ENCODE measurements around the gene ATP4B.
A peak's percentile ranks its signal among the peaks of the same experiment; 100 is the strongest.

ATP4B gene

GRCh38 chr13:113648216-113648610, 9.8 kb downstream of the ATP4B start:
- no peak overlapping the region for H3K4me2 ChIP-seq (ENCODE audit: low read length)
- H3K27me3 ChIP-seq (ENCODE audit: insufficient read depth, low read length) = no peaks in the 10 kb centered on the region
- H4K12ac ChIP-seq (ENCODE audit: low read depth, low read length) = no peak overlapping the region
- H3K9ac ChIP-seq (ENCODE audit: low read length) = no peak overlapping the region
- H2BK5ac ChIP-seq (ENCODE audit: low read depth, low read length, poor library complexity) = no peak overlapping the region
- no peak overlapping the region for H3K27ac ChIP-seq (ENCODE audit: low read depth, low read length)
- no peak overlapping the region for H3K18ac ChIP-seq (ENCODE audit: low read length)
- no peak overlapping the region for H3K23ac ChIP-seq (ENCODE audit: low read length)
- no peaks in the 10 kb centered on the region for H3K79me1 ChIP-seq (ENCODE audit: low read length)
- H3K4me1 ChIP-seq (ENCODE audit: control insufficient read depth in 1 of 2, insufficient read depth in 2 of 2, low read length in 2 of 2) = peaks cover 0 to 3% of the 10 kb centered on the region in 2 experiments
- H4K91ac ChIP-seq (ENCODE audit: low read depth, low read length) = no peak overlapping the region
- H2AFZ ChIP-seq (ENCODE audit: insufficient read depth, low read length, poor library complexity) = no peak overlapping the region
- H2BK120ac ChIP-seq (ENCODE audit: insufficient read depth, low read length, poor library complexity) = no peak overlapping the region
- WGBS (ENCODE audit: extremely low coverage, insufficient coverage, insufficient read length) = no CpG with 5 or more reads among the region's 13 CpGs
- H3K14ac ChIP-seq (ENCODE audit: low read length) = no peak overlapping the region
- no peak overlapping the region for H4K8ac ChIP-seq (ENCODE audit: low read depth, low read length)
- DNase-seq = no peak
- no peak overlapping the region for H3K4me3 ChIP-seq (ENCODE audit: low read depth, low read length)
- no peak overlapping the region for H3K4ac ChIP-seq (ENCODE audit: low read depth, low read length)
- H2AK5ac ChIP-seq (ENCODE audit: low read length) = no peak overlapping the region
- H3K36me3 ChIP-seq (ENCODE audit: control insufficient read depth in 1 of 2, insufficient read depth in 2 of 2, low read length in 2 of 2) = peaks cover 3 to 5% of the 10 kb centered on the region in 2 experiments
- H3K9me3 ChIP-seq (ENCODE audit: insufficient read depth, low read depth, low read length) = no peaks in the 10 kb centered on the region
- no peaks in the 10 kb centered on the region for H3K79me2 ChIP-seq (ENCODE audit: control insufficient read depth, insufficient read depth, low read length, poor library complexity)
- no peak overlapping the region for H2BK12ac ChIP-seq (ENCODE audit: low read length)

- Histone ChIP-seq H3K4me1 (ENCODE audit: control insufficient read depth in 1 of 2, insufficient read depth in 2 of 2, low read length in 2 of 2) (peaks cover 0 to 3% of the 10 kb centered on the region in 2 experiments), H3K9me3 (ENCODE audit: insufficient read depth, low read depth, low read length) (no peaks in the 10 kb centered on the region), H4K8ac (ENCODE audit: low read depth, low read length) (no peak overlapping the region), H3K79me1 (ENCODE audit: low read length) (no peaks in the 10 kb centered on the region), H3K18ac (ENCODE audit: low read length) (no peak overlapping the region), H2BK120ac (ENCODE audit: insufficient read depth, low read length, poor library complexity) (no peak overlapping the region), H3K79me2 (ENCODE audit: control insufficient read depth, insufficient read depth, low read length, poor library complexity) (no peaks in the 10 kb centered on the region), H3K36me3 (ENCODE audit: control insufficient read depth in 1 of 2, insufficient read depth in 2 of 2, low read length in 2 of 2) (peaks cover 3 to 5% of the 10 kb centered on the region in 2 experiments), H3K9ac (ENCODE audit: low read length) (no peak overlapping the region), H2BK12ac (ENCODE audit: low read length) (no peak overlapping the region), H2AFZ (ENCODE audit: insufficient read depth, low read length, poor library complexity) (no peak overlapping the region), H3K14ac (ENCODE audit: low read length) (no peak overlapping the region), H4K12ac (ENCODE audit: low read depth, low read length) (no peak overlapping the region), H3K4ac (ENCODE audit: low read depth, low read length) (no peak overlapping the region), H2AK5ac (ENCODE audit: low read length) (no peak overlapping the region), H3K4me3 (ENCODE audit: low read depth, low read length) (no peak overlapping the region), H3K23ac (ENCODE audit: low read length) (no peak overlapping the region), H2BK5ac (ENCODE audit: low read depth, low read length, poor library complexity) (no peak overlapping the region), H4K91ac (ENCODE audit: low read depth, low read length) (no peak overlapping the region), H3K4me2 (ENCODE audit: low read length) (no peak overlapping the region), H3K27ac (ENCODE audit: low read depth, low read length) (no peak overlapping the region), H3K27me3 (ENCODE audit: insufficient read depth, low read length) (no peaks in the 10 kb centered on the region)
- no CpG with 5 or more reads among the region's 42 CpGs for WGBS (ENCODE audit: extremely low coverage, insufficient coverage, insufficient read length)
- peak in 1 of 2 donors; percentile 3 for DNase-seq
Measured at GRCh38 chr13:113647351-113648215, 10.4 kb downstream of the ATP4B start.

- Histone ChIP-seq H3K79me2 (ENCODE audit: control insufficient read depth, insufficient read depth, low read length, poor library complexity) (no peaks in the 10 kb centered on the region), H3K27me3 (ENCODE audit: insufficient read depth, low read length) (no peaks in the 10 kb centered on the region), H4K8ac (ENCODE audit: low read depth, low read length) (no peak overlapping the region), H3K4ac (ENCODE audit: low read depth, low read length) (no peak overlapping the region), H3K4me2 (ENCODE audit: low read length) (no peak overlapping the region), H3K14ac (ENCODE audit: low read length) (no peak overlapping the region), H3K9me3 (ENCODE audit: insufficient read depth, low read depth, low read length) (no peaks in the 10 kb centered on the region), H3K9ac (ENCODE audit: low read length) (no peak overlapping the region), H2AFZ (ENCODE audit: insufficient read depth, low read length, poor library complexity) (no peak overlapping the region), H3K27ac (ENCODE audit: low read depth, low read length) (no peak overlapping the region), H2BK5ac (ENCODE audit: low read depth, low read length, poor library complexity) (no peak overlapping the region), H3K18ac (ENCODE audit: low read length) (no peak overlapping the region), H3K36me3 (ENCODE audit: control insufficient read depth in 1 of 2, insufficient read depth in 2 of 2, low read length in 2 of 2) (peaks cover 3 to 7% of the 10 kb centered on the region in 2 experiments), H2BK12ac (ENCODE audit: low read length) (no peak overlapping the region), H2AK5ac (ENCODE audit: low read length) (no peak overlapping the region), H3K79me1 (ENCODE audit: low read length) (no peaks in the 10 kb centered on the region), H3K4me3 (ENCODE audit: low read depth, low read length) (no peak overlapping the region), H3K4me1 (ENCODE audit: control insufficient read depth in 1 of 2, insufficient read depth in 2 of 2, low read length in 2 of 2) (peaks cover 0 to 3% of the 10 kb centered on the region in 2 experiments), H3K23ac (ENCODE audit: low read length) (no peak overlapping the region), H4K12ac (ENCODE audit: low read depth, low read length) (no peak overlapping the region), H2BK120ac (ENCODE audit: insufficient read depth, low read length, poor library complexity) (no peak overlapping the region), H4K91ac (ENCODE audit: low read depth, low read length) (no peak overlapping the region)
- no peak for DNase-seq
- WGBS (ENCODE audit: extremely low coverage, insufficient coverage, insufficient read length) = no CpG with 5 or more reads among the region's 10 CpGs
Measured at GRCh38 chr13:113646921-113647340, 11.1 kb downstream of the ATP4B start.

- H3K9ac ChIP-seq (ENCODE audit: low read length) = no peak overlapping the region
- H2AFZ ChIP-seq (ENCODE audit: insufficient read depth, low read length, poor library complexity) = no peak overlapping the region
- H3K23ac ChIP-seq (ENCODE audit: low read length) = no peak overlapping the region
- peaks cover 0 to 3% of the 10 kb centered on the region in 2 experiments for H3K4me1 ChIP-seq (ENCODE audit: control insufficient read depth in 1 of 2, insufficient read depth in 2 of 2, low read length in 2 of 2)
- no peak overlapping the region for H3K4me3 ChIP-seq (ENCODE audit: low read depth, low read length)
- H2AK5ac ChIP-seq (ENCODE audit: low read length) = no peak overlapping the region
- no peak overlapping the region for H4K91ac ChIP-seq (ENCODE audit: low read depth, low read length)
- H4K8ac ChIP-seq (ENCODE audit: low read depth, low read length) = no peak overlapping the region
- no peak overlapping the region for H3K18ac ChIP-seq (ENCODE audit: low read length)
- H3K14ac ChIP-seq (ENCODE audit: low read length) = no peak overlapping the region
- no peak overlapping the region for H3K4me2 ChIP-seq (ENCODE audit: low read length)
- WGBS (ENCODE audit: extremely low coverage, insufficient coverage, insufficient read length) = no CpG with 5 or more reads among the region's 11 CpGs
- peaks cover 2% of the 10 kb centered on the region for H3K9me3 ChIP-seq (ENCODE audit: insufficient read depth, low read depth, low read length)
- no peaks in the 10 kb centered on the region for H3K79me2 ChIP-seq (ENCODE audit: control insufficient read depth, insufficient read depth, low read length, poor library complexity)
- DNase-seq = no peak
- H3K27ac ChIP-seq (ENCODE audit: low read depth, low read length) = no peak overlapping the region
- no peak overlapping the region for H3K4ac ChIP-seq (ENCODE audit: low read depth, low read length)
- no peak overlapping the region for H2BK5ac ChIP-seq (ENCODE audit: low read depth, low read length, poor library complexity)
- H3K36me3 ChIP-seq (ENCODE audit: control insufficient read depth in 1 of 2, insufficient read depth in 2 of 2, low read length in 2 of 2) = peaks cover 7 to 12% of the 10 kb centered on the region in 2 experiments
- no peaks in the 10 kb centered on the region for H3K79me1 ChIP-seq (ENCODE audit: low read length)
- no peaks in the 10 kb centered on the region for H3K27me3 ChIP-seq (ENCODE audit: insufficient read depth, low read length)
- H4K12ac ChIP-seq (ENCODE audit: low read depth, low read length) = no peak overlapping the region
- no peak overlapping the region for H2BK120ac ChIP-seq (ENCODE audit: insufficient read depth, low read length, poor library complexity)
- H2BK12ac ChIP-seq (ENCODE audit: low read length) = no peak overlapping the region
Measured at GRCh38 chr13:113646376-113646775, 11.6 kb downstream of the ATP4B start.
